Measurements from ENCODE around the gene CPLX1.
"Not testable (repeated sequence)": the region's sequence is repeated elsewhere in the genome, so short reads cannot be mapped to it uniquely, and the experiment has no call there.

The CPLX1 gene

DNA sequence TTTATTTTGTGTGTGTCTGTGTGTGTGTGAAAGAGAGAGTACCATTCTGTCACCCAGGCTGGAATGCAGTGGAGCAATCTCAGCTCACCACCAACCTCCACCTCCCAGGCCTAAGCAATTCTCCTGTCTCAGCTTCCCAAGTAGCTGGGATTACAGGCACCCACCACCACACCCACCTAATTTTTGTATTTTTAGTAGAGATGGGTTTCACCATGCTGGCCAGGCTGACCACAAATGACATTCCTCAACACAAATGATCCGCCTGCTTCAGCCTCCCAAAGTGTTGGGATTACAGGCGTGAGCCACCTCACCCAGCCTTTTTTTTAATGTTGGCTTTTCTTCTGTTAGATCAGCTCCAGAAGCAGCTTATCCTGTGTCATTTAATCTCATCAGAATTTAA is 50.4 kb downstream of the CPLX1 start:
- DNase-seq (ENCODE audit: low spot score) = not testable (repeated sequence)

DNA sequence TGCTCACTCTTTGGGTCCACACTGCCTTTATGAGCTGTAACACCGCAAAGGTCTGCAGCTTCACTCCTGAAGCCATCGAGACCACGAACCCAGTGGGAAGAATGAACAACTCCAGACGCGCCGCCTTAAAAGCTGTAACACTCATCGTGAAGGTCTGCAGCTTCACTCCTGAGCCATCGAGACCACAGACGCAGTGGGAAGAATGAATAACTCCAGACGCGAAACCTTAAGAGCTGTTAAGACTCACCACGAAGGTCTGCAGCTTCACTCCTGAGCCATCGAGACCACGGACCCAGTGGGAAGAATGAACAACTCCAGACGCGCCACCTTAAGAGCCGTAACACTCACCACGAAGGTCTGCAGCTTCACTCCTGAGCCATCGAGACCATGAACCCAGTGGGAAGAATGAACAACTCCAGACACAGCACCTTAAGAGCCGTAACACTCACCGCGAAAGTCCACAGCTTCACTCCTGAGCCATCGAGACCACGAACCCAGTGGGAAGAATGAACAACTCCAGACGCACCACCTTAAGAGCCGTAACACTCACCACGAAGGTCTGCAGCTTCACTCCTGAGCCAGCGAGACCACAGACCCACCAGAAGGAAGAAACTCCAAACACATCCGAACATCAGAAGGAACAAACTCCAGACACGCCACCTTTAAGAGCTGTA is 51.4 kb downstream of the CPLX1 start:
- not testable (repeated sequence) for DNase-seq (ENCODE audit: low spot score)

DNA sequence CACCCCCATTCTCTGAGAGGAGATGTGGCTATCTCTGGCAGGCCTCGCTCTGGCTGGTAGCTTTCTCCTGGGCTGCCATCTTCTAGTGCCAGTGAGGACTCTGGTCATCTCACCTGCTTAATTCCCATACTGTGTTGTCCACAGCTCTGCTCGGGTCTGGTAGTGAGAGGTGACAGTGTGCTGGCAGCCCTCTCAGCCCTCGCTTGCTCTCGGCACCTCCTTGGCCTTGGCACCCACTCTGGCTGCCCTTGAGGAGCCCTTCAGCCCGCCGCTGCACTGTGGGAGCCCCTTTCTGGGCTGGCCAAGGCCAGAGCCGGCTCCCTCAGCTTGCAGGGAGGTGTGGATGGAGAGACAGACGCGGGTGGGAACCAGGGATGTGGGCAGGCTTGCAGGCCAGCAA is 52.7 kb downstream of the CPLX1 start:
- DNase-seq (ENCODE audit: low spot score) = no peak

- DNase-seq (ENCODE audit: low spot score) = no peak
These were observed 53.2 kb downstream of the CPLX1 start for GRCh38 chr4:772776-773175.

GRCh38 chr4:772118-772517 is 53.8 kb downstream of the CPLX1 start:
- no peak for DNase-seq (ENCODE audit: low spot score)

DNA sequence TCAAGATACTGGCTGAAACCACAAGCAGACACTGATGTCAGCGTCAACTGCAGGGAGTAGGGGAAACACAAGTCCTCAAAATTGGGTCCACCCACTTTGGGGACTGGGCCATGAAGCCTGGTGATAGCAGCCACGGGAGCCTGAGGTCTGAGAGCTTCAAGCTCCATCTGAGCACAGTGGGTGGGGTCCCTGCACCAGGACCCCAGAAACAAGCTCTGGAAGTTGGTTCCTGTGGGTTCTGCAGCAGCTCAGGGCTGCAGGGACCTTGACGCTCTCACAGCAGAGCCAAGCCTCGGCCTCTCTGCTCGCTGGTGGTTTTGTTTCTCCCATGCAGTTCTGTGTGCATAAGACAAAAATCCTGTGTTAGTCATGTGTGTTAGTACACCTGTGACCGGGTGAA is 54.5 kb downstream of the CPLX1 start:
- no peak for DNase-seq (ENCODE audit: low spot score)

- DNase-seq (ENCODE audit: low spot score) = no peak
These were observed 55.9 kb downstream of the CPLX1 start for GRCh38 chr4:770022-770421.

DNA sequence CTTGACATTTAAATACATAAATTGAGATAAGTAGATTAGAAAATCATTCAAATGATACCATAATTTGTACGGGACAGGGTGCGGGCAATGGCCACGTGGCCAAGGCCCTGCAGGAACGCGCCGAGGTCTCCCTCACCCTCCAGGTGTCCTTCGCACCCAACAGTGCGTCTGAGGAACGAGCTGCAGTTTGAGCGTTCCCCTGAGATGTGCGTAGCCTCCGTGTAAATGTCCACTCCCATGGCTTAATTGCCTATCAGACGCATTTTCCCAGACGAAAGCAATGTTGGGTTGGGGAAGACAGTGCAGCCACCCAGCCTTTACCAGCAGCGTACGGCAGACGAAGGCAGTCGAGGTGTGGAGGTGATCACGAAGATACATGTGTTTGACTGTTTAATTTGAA is 56.4 kb downstream of the CPLX1 start:
- DNase-seq (ENCODE audit: low spot score) = no peak

DNA sequence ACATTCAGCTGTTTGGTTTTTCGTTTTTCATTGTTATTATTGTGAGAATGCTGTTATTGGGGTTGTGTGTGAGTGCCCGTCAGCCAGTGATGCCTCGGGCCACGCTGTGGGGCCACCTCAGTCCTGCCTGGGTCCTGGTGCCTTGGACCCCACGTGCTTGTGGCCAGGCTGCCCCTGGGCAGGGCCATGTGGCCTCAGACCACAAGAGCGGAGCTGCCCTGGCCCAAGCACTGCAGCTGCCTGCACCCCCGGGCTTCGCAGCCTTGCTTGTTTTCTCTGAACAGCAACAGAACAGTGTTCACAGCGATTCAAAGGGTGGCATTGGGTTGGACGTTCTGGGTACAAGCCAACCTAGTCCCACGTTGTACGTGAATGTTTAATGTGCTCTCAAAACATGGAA is 56.9 kb downstream of the CPLX1 start:
- DNase-seq (ENCODE audit: low spot score) = no peak

DNA sequence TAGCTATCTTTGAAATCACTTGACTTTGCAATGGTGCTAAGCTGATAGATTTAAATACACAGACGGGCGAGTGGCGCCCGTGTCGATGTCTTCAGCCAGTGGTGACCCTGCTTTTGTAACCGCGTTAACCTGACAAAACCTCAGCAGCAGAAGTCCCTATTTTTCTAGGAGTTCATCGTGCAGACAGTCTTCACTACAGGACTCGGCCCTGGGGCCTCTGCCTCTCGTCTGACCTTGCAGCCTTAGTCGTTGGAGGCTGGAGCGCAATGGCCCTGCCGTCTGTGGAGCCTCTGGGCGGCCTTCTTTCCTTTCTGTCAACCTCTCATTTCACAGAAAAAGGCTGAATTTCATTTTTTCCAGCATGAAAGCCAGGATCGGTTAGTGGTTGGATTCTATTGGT is 57.9 kb downstream of the CPLX1 start:
- no peak for DNase-seq (ENCODE audit: low spot score)

- no peak for DNase-seq (ENCODE audit: low spot score)
These were observed 59.2 kb downstream of the CPLX1 start for GRCh38 chr4:766559-767283.

DNA sequence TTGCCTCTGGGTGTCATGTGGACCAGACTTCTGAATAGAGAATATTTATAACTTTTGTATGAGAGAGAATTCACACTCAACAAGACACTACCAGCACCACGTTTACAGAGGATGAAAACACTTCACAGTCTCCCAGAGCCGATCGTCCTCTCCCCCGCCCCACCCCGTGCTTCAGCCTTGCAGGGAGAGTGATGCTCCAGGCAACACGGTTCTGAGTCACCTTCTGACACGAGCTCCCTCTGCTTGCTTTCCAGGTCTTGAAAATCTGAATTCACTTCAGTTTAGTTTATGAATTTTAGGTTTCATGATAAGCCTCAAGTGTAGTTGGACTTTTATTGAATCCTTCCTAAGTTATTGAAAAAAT is 59.8 kb downstream of the CPLX1 start:
- DNase-seq (ENCODE audit: low spot score) = no peak

DNA sequence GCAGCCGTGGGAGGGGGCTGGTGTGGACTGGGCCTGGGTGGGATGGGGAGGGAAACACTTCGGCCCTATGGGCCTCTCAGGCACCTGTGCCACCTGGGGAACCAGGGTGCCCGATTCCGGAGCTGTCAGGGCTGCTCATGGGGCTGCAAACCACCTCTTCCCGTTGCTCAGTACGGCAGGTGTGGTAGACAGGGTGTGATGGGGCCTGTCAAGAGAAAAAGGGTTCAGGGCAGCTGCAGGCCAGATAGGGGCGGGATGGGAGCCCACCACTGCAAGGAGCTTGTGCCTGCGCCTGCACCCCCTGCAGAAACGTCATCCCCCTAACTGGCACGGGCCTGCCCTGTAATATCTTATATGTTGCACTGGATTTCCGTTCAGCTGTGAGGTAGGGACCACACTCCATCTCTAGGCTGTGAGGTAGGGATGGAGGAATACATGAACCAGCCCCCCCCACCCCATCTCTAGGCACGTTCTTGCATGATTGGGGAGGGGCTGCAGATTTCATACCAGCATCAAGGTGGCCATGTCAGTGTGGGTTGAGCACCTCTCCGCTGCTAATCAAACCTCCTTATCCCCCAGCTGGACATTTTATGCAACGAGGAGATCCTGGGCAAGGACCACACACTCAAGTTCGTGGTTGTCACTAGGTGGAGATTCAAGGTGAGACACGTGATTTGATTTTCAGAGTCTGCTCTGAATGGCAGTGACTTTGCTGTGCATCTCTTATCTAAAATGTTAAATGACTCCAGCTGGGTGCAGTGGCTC is 61.3 kb downstream of the CPLX1 start:
- no peak for DNase-seq (ENCODE audit: low spot score)

GRCh38 chr4:763922-764321 is 62.0 kb downstream of the CPLX1 start:
- no peak for DNase-seq (ENCODE audit: low spot score)

DNA sequence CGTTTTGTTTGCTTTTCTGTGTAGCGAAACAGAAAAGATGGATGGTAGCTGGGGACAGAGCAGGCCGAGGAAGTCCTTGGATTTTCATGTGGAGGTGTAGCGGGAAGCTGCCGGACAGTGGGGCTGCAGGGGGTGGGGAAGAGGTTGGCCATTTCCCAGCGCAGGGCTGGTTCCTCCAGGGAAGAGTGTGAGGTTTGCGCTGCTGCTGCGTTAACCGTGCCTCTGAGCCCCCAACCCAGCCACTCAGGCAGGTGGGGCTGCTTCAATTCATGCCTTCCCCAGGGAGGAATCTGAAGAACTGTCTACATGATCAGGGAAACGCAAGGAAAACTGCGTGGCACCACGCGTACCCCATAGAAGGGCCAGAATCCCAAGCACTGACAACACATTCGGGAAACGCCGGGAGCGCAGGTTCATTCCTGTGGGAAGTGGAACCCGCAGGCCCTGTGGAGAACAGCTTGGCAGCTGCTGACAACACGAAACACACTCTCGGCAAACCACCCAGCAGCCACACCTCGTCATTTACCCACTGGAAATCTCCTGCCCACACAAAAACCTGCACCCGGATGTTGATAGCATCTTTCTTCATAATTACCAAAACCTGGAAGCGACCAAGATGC is 62.6 kb downstream of the CPLX1 start:
- no peak for DNase-seq (ENCODE audit: low spot score)

- DNase-seq (ENCODE audit: low spot score) = no peak
These were observed 63.4 kb downstream of the CPLX1 start for GRCh38 chr4:762211-763190.

- no peak for DNase-seq (ENCODE audit: low spot score)
These were observed 64.2 kb downstream of the CPLX1 start for GRCh38 chr4:761739-762138.

DNA sequence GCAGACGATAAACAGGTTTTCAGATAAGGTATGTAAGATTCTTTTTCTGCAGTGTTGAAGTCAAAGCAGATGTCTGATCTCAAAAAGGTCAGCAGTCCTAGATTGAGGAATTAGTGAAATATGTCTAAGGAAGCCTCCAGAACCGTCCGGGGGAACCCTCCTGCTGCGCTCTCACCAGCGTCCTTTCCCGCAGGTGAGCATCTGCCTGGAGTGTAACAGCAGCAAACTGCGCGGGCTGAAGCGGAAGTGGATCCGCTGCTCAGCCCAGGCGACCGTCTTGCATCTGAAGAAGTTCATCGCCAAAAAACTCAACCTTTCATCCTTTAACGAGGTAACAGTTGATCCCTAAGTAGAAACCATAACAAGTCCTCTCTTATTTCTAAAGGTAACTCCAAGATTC is 64.8 kb downstream of the CPLX1 start:
- no peak for DNase-seq (ENCODE audit: low spot score)

DNA sequence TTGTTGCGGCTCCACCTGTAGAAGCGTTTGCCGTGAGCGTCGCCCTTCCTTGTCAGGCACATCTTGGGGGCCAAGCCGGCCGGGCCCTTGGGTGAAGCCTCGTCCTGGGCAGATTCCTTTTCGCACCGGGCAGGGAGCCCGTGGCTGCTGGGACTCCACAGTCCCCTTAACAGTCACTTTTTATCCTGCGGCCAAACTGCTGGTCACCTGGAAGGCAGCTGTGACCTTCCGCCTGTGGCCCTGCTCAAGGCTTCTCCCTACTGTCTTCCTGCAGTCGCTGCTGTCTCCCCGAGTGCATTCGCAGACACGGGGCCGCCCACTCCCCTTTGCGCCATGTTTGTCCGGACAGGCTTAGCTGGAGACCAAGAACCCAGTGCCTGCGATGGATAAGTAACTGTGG is 65.3 kb downstream of the CPLX1 start:
- DNase-seq (ENCODE audit: low spot score) = no peak

DNA sequence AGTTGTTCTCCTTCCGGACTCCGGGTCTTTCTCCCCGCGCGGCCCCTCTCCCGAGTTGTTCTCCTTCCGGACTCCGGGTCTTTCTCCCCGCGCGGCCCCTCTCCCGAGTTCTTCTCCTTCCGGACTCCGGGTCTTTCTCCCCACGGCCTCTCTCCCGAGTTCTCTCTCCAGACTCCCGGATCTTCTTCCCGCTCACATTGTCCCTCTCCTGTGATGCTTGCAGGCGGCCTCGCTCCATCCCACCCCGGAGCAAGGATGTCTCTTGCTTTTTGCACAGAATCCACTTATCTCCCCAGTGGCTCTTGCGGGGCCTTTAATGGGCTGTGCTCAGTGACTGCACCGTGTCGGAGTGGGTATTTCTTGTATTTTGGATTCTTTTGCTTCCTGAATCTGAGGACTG is 66.1 kb downstream of the CPLX1 start:
- DNase-seq (ENCODE audit: low spot score) = not testable (repeated sequence)

DNA sequence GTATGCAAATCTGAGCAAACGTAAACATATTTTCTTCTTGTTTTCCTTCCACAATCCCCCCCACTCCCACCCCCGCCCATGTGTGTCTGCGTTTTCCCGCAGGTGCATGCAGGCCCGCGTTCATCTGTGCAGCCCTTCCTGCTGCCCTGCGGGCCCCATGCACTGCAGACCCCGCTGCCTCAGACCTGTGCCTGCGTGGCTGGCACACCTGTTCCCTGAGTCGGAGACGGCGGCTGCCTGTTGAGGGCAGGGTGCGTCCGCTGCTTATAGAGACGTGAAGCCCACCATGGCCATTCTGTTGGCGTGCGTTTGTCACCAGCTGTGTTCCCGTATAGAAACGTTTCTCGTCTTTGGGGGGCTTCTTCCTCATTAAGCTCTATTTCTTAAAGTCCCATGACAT is 68.8 kb downstream of the CPLX1 start:
- DNase-seq (ENCODE audit: low spot score) = no peak
